AG09309 (cell line): ENCODE measurements around the gene SEBOX.

ENCODE experiments used
- DNase-seq: peaks from one replicate; pipeline ENCODE4 v3.0.0-alpha.2; 2010; ENCODE audit warnings: low read depth
- H3K4me3 ChIP-seq: 2 replicates; pipeline ENCODE4 v1.5.1; 2011; ENCODE audit warnings: mild to moderate bottlenecking, low read depth, low read length, moderate library complexity; ENCODE audit not compliant: control insufficient read depth
- TF ChIP-seq, protein P1 (sequence below): IDR thresholded peaks from 2 replicates; pipeline ENCODE4 v1.5.1; 2011; ENCODE audit warnings: mild to moderate bottlenecking, low read depth, low read length, inconsistent platforms; ENCODE audit not compliant: insufficient read depth, control insufficient read depth; ENCODE audit errors: missing control alignments

The SEBOX gene

DNA sequence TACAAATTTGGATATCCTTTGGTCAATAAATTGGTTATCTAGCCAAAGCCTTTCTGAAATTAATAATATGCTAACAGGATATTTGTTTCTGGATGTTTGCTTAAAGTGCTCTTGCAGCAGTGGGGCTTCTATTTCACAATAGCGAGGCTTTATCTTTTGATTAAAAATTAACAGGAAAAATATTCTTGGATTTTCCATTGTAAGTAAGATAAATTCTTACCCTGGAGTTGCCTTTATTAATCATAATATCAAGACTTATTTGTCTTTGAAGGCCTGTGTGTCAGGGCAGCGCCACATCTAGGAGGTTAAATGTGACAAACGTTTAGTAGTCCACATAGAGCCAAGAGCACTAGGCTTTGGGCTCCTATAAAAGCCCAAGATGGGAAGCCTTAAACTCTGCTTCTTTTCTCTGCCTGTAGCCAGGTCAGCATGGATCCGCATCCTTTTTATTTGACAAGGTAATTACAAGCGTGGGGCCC lies 40.7 kb downstream of the SEBOX start:
- DNase-seq, result no peak
- TF ChIP-seq, protein P1, sequence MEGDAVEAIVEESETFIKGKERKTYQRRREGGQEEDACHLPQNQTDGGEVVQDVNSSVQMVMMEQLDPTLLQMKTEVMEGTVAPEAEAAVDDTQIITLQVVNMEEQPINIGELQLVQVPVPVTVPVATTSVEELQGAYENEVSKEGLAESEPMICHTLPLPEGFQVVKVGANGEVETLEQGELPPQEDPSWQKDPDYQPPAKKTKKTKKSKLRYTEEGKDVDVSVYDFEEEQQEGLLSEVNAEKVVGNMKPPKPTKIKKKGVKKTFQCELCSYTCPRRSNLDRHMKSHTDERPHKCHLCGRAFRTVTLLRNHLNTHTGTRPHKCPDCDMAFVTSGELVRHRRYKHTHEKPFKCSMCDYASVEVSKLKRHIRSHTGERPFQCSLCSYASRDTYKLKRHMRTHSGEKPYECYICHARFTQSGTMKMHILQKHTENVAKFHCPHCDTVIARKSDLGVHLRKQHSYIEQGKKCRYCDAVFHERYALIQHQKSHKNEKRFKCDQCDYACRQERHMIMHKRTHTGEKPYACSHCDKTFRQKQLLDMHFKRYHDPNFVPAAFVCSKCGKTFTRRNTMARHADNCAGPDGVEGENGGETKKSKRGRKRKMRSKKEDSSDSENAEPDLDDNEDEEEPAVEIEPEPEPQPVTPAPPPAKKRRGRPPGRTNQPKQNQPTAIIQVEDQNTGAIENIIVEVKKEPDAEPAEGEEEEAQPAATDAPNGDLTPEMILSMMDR, result no peak
- no peak overlapping the region for H3K4me3 ChIP-seq

GRCh38 chr17:28320215-28321061 lies 44.6 kb downstream of the SEBOX start:
- no peak for DNase-seq
- TF ChIP-seq, protein P1, result no peak
- no peak overlapping the region for H3K4me3 ChIP-seq

DNA sequence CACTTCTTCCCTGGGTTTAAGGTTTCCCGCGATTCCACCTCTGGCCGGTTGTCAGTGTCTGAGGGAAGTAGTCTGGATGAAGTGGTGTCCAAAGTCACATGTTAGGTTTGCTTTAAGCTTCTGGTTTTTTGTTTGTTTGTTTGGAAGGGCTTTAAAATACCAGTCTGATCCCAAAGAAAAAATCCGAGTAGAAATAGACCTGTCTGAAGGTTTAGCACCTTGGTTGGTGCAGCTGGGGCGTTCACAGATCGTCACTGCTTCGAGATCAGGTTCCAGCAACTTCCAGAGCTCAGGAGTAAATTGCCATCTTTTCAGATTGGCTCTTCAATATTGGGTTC lies 45.4 kb downstream of the SEBOX start:
- TF ChIP-seq, protein P1, result no peak
- H3K4me3 ChIP-seq, result peak overlapping the region; percentile 64
- no peak for DNase-seq

- TF ChIP-seq, protein P1, result no peak
- DNase-seq, result peak; percentile 84
- peak within 1 kb of the TSS; percentile 64 for H3K4me3 ChIP-seq
These were observed 46.0 kb downstream of the SEBOX start, which contains the start of gene TMEM97 for GRCh38 chr17:28318759-28319597. TSS of gene TMEM97 (plus strand) at chr17:28319200. CDS start at chr17:28319240, 40 bp downstream.

GRCh38 chr17:28317966-28318758 lies 46.8 kb downstream of the SEBOX start:
- no peak for DNase-seq
- peak overlapping the region; percentile 64 for H3K4me3 ChIP-seq
- TF ChIP-seq, protein P1, result no peak
